ENCODE data around the gene PGM5.

DNA sequence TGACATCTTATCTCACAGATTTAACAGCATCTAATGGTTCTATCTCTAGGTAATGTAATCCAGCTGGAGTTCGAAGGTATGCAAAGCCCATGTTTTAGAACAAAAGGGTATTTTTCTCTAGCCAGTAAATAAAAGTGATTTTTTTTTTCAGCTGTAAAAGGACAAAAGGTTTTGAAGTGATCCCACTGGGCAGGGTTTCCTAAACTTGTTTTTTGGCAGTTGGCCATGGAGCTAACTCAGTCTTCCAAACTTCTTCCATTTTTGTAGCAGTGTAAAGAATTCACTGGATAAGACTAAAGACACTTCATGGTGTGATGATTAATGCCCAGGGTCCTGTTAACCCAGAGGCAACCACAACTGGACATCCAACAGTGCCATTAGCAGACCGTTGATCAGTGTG, 120.4 kb downstream of the PGM5 start:
- TF ChIP-seq, protein P1, sequence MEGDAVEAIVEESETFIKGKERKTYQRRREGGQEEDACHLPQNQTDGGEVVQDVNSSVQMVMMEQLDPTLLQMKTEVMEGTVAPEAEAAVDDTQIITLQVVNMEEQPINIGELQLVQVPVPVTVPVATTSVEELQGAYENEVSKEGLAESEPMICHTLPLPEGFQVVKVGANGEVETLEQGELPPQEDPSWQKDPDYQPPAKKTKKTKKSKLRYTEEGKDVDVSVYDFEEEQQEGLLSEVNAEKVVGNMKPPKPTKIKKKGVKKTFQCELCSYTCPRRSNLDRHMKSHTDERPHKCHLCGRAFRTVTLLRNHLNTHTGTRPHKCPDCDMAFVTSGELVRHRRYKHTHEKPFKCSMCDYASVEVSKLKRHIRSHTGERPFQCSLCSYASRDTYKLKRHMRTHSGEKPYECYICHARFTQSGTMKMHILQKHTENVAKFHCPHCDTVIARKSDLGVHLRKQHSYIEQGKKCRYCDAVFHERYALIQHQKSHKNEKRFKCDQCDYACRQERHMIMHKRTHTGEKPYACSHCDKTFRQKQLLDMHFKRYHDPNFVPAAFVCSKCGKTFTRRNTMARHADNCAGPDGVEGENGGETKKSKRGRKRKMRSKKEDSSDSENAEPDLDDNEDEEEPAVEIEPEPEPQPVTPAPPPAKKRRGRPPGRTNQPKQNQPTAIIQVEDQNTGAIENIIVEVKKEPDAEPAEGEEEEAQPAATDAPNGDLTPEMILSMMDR (conservative IDR thresholded peaks at IDR 0.05; ENCODE audit: low read depth, low read length): no peak
- no peak for TF ChIP-seq EZH2 (IDR thresholded peaks at IDR 0.05; ENCODE audit: borderline replicate concordance, low read depth, low read length, poor library complexity, severe bottlenecking)

All from A673 (cell line).